MCF 10A (cell line): Measurements from ENCODE around the gene LAMP1. TPM values are rescaled to one million over a fixed set of nuclear protein-coding genes. Genes with fewer than 3 reads are reported as not detected.
"Not testable (repeated sequence)": the region's sequence is repeated elsewhere in the genome, so short reads cannot be mapped to it uniquely, and the experiment has no call there.

ENCODE experiments used
- BruUV-seq: library from RNA; stranded (reverse); fragments of 400-500 nt; replicated peaks from 2 replicates; lab custom pipeline; 2021; lab: Mats Ljungman, UMichigan
- CTCF ChIA-PET: fragments of 300-600 bp; sonication (Branson Sonifier 250); formaldehyde crosslinking; extraction: SDS; loops from one replicate; lab custom pipeline; 2021; ENCODE audit warnings: antibody characterized with exemption, inconsistent platforms; lab: Yijun Ruan, JAX
- POLR2A ChIA-PET: fragments of 300-600, 350-650 bp; sonication (Branson Sonifier 250); formaldehyde crosslinking; extraction: SDS; loops from one replicate; lab custom pipeline; 2020; ENCODE audit warnings: antibody characterized with exemption, inconsistent platforms; lab: Yijun Ruan, JAX
- DNase-seq: peaks from one replicate; pipeline ENCODE4 v3.0.0-alpha.2; 2018; ENCODE audit not compliant: unreplicated experiment
- H3K27ac Mint-ChIP-seq: one replicate; pipeline ENCODE4 v1.8.0; 2022; ENCODE audit warnings: mild to moderate bottlenecking, low read depth, mixed read lengths; ENCODE audit not compliant: unreplicated experiment
- H3K27me3 Mint-ChIP-seq: one replicate; pipeline ENCODE4 v1.8.0; 2022; ENCODE audit warnings: mixed read lengths; ENCODE audit not compliant: insufficient read depth, unreplicated experiment
- H3K36me3 Mint-ChIP-seq: one replicate; pipeline ENCODE4 v1.8.0; 2022; ENCODE audit warnings: mild to moderate bottlenecking, moderate library complexity, mixed read lengths; ENCODE audit not compliant: insufficient read depth, unreplicated experiment
- H3K4me1 Mint-ChIP-seq: one replicate; pipeline ENCODE4 v1.8.0; 2022; ENCODE audit warnings: mixed read lengths; ENCODE audit not compliant: insufficient read depth, unreplicated experiment
- H3K4me3 Mint-ChIP-seq: one replicate; pipeline ENCODE4 v1.8.0; 2022; ENCODE audit warnings: mild to moderate bottlenecking, moderate library complexity, mixed read lengths; ENCODE audit not compliant: unreplicated experiment
- H3K9me3 Mint-ChIP-seq: one replicate; pipeline ENCODE4 v1.8.0; 2022; ENCODE audit warnings: mixed read lengths; ENCODE audit not compliant: unreplicated experiment
- intact Hi-C: fragments of 100-400 bp; cut with micrococcal nuclease; formaldehyde crosslinking; loops from 2 replicates; pipeline ENCODE4 v1.14.1; 2022
- total RNA-seq: library from RNA; stranded (reverse); gene quantifications from 2 replicates; pipeline ENCODE4 v1.2.3, GENCODE V29; 2022
- TF ChIP-seq, protein P1 (sequence below): fragments of 200-600 bp; IDR thresholded peaks from one replicate; pipeline ENCODE4 v1.8.0; 2022; ENCODE audit warnings: antibody characterized with exemption, mild to moderate bottlenecking; ENCODE audit not compliant: unreplicated experiment

The LAMP1 gene
- total RNA-seq, 1 experiment from 2014 or later = 150 TPM

DNA sequence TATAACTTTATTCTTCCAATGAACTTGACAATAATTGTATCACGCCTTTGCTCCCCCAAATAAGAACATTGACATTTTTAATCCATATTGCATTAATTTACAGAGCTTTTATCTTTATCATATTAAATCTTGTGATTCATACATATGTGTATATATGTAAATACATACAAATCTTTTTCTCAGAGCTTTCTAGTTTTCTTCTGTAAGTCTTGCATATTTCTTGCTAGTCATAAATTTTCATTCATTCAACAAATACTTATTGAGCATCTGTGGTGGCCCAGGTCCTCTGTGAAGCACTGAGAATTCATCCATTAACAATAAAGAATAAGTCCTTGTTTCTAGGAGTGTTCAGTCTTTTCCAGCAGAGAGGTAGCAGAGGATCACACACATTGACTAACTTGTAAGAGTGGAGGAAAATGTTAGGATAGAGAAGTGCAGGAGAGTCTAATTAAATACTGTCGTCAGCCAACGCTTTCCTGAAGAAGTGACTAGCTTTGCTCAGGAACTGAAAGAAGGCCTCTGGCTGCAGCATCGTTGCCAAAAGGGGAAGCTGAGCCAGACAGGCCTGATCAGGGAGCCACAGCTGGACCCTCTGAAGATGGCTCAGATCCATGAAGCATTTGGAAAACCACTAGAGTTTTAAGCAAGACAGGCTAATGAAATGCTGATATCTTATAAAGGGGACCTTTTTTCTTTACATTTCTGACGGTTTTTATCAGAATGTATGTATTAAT, 38.6 kb upstream of the LAMP1 start:
- no peak overlapping the region for H3K4me3 Mint-ChIP-seq
- intact Hi-C loops = no loop called here
- H3K4me1 Mint-ChIP-seq = no peaks in the 10 kb centered on the region
- H3K36me3 Mint-ChIP-seq = peaks cover 91% of the 10 kb centered on the region
- BruUV-seq = no TSS peak
- DNase-seq = no peak
- CTCF ChIA-PET = interaction anchor here (0.7 kb wide), 1 partner anchor 16 kb away, joined by 3 read pairs; no protein-coding TSS in a partner anchor
- no peaks in the 10 kb centered on the region for H3K9me3 Mint-ChIP-seq
- H3K27me3 Mint-ChIP-seq = no peaks in the 10 kb centered on the region
- TF ChIP-seq, protein P1, sequence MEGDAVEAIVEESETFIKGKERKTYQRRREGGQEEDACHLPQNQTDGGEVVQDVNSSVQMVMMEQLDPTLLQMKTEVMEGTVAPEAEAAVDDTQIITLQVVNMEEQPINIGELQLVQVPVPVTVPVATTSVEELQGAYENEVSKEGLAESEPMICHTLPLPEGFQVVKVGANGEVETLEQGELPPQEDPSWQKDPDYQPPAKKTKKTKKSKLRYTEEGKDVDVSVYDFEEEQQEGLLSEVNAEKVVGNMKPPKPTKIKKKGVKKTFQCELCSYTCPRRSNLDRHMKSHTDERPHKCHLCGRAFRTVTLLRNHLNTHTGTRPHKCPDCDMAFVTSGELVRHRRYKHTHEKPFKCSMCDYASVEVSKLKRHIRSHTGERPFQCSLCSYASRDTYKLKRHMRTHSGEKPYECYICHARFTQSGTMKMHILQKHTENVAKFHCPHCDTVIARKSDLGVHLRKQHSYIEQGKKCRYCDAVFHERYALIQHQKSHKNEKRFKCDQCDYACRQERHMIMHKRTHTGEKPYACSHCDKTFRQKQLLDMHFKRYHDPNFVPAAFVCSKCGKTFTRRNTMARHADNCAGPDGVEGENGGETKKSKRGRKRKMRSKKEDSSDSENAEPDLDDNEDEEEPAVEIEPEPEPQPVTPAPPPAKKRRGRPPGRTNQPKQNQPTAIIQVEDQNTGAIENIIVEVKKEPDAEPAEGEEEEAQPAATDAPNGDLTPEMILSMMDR = no peak
- no peak overlapping the region for H3K27ac Mint-ChIP-seq
- POLR2A ChIA-PET = interaction anchor here (1.2 kb wide), 1 partner anchor 234 kb away, joined by 3 read pairs; no protein-coding TSS in a partner anchor

DNA sequence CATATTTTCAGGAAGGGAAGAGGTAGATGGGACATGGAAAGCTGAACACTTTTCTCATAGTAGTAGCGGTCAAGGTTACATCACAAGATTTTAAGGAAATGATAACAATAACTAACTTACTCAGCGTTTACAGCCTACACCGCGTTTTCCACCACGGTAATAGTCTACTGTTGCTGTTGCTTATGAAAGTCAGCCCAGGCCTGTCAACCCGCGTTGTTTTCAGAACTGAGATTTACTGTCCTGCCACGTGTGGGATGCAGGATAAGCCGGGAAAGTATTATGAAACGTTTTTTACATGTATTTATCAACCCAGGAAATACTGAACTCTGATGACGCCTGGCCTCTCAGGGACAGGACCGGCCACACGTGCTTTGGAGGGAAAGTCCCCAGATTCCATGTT, 36.0 kb upstream of the LAMP1 start:
- intact Hi-C loops = no loop called here
- no peak for DNase-seq
- no peaks in the 10 kb centered on the region for H3K27me3 Mint-ChIP-seq
- no TSS peak for BruUV-seq
- ChIA-PET POLR2A (no interaction called here), CTCF (no interaction called here)
- H3K27ac Mint-ChIP-seq = no peak overlapping the region
- TF ChIP-seq, protein P1 = no peak
- H3K36me3 Mint-ChIP-seq = peaks cover 86% of the 10 kb centered on the region
- no peaks in the 10 kb centered on the region for H3K4me1 Mint-ChIP-seq
- no peaks in the 10 kb centered on the region for H3K9me3 Mint-ChIP-seq
- no peak overlapping the region for H3K4me3 Mint-ChIP-seq

DNA sequence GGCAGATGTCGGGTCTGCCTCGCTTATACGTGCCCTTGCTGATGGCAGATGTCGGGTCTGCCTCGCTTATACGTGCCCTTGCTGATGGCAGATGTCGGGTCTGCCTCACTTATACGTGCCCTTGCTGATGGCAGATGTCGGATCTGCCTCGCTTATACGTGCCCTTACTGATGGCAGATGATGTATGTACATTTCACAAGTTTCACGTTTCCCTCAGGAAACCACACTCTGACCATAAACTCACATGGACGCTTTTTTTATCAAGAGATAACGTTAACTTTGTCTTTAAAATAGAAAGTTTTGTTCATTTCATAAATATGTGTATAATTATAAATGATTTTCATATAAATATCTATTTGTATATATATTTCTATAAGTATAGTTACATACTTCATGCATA, 34.0 kb upstream of the LAMP1 start:
- DNase-seq, H3K27ac Mint-ChIP-seq, intact Hi-C loops, H3K4me3 Mint-ChIP-seq, H3K4me1 Mint-ChIP-seq, BruUV-seq, POLR2A ChIA-PET, H3K9me3 Mint-ChIP-seq, H3K27me3 Mint-ChIP-seq: not testable (repeated sequence)
- CTCF ChIA-PET = interaction anchor here (0.5 to 1.3 kb wide), 2 partner anchors 10 to 37 kb away, joined by 3 to 4 read pairs; no protein-coding TSS in a partner anchor
- H3K36me3 Mint-ChIP-seq = peaks cover 75% of the 10 kb centered on the region

DNA sequence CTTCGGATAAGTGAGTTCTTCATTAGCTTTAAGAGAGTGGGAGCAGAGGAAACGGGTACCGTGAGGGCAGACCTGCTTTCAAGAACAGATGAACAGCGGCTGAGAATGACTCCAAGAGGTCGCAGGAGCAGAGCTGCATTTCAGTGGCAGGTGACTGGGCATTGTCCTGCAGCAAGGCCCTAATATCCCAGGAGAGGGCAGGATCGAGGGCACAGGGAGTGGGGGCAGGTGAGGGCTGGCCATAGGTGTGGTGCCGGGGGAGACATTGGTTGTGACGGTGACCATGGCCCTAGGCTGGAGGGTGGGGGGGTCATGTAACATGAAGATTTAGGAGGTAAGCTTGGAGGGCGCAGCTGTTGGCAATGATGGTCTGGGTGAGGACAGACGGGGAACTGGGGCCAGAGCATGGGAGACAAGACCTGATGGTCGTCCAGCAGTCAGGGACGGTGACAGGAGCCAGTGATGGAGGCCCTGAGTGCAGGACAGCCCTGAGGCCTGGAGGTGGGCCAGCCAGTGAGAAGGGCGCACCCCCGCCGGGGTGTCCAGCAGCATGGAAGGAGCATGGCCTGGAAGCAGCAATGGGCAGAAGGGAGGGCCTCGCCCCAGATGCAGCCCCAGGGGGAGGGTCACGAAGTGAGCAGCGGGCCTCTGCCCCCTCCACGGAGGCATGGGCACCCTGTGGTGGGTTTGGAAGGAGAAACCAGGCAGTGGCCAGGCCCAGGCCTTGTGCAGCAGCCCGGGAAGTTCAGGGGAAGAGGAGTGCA, 29.2 kb upstream of the LAMP1 start:
- H3K36me3 Mint-ChIP-seq = peaks cover 55% of the 10 kb centered on the region
- no peaks in the 10 kb centered on the region for H3K4me1 Mint-ChIP-seq
- H3K9me3 Mint-ChIP-seq = no peaks in the 10 kb centered on the region
- ChIA-PET POLR2A (interaction anchor here (0.6 kb wide), 1 partner anchor 13 kb away, joined by 3 read pairs; no protein-coding TSS in a partner anchor), CTCF (interaction anchor here (0.6 to 1.0 kb wide), 4 partner anchors 85 to 607 kb away, joined by 3 to 4 read pairs (median 3); no protein-coding TSS in a partner anchor)
- no TSS peak for BruUV-seq
- no peak overlapping the region for H3K4me3 Mint-ChIP-seq
- TF ChIP-seq, protein P1 = no peak
- intact Hi-C loops = no loop called here
- no peak for DNase-seq
- H3K27ac Mint-ChIP-seq = no peak overlapping the region
- no peaks in the 10 kb centered on the region for H3K27me3 Mint-ChIP-seq
